PC-3 (cell line): ENCODE measurements around the gene SPACA4.

Experiments used
- EZH2 ChIP-seq: fragments of 300-600 bp; sonication (generic); IDR thresholded peaks from one replicate; pipeline ENCODE4 v1.6.1; 2017; ENCODE audit warnings: antibody characterized with exemption, mild to moderate bottlenecking, low read length; ENCODE audit not compliant: unreplicated experiment
- TF ChIP-seq, protein P1 (sequence below): fragments of 300-600 bp; sonication (generic); conservative IDR thresholded peaks from 2 replicates; pipeline ENCODE4 v1.5.1; 2017; ENCODE audit warnings: antibody characterized with exemption, low read depth, mild to moderate bottlenecking, low read length

DNA sequence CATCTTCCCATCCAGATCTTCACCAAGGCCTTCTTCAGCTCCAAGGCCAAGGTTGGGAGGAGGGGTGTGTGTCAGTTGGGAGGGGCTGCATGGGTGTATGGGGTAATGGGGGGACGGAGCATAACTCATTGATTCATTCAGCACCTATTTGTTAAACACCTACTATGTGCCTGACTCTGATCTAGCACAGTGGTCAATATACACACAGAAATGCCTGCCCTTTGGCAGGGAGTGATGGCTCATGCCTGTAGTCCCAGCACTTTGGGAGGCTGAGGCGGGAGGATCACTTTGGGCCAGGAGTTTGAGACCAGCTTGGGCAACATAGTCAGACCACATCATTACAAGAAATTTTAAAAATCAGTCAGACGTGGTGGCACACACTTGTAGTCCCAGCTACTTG is 19.2 kb upstream of the SPACA4 start:
- no peak for TF ChIP-seq EZH2
- TF ChIP-seq, protein P1, sequence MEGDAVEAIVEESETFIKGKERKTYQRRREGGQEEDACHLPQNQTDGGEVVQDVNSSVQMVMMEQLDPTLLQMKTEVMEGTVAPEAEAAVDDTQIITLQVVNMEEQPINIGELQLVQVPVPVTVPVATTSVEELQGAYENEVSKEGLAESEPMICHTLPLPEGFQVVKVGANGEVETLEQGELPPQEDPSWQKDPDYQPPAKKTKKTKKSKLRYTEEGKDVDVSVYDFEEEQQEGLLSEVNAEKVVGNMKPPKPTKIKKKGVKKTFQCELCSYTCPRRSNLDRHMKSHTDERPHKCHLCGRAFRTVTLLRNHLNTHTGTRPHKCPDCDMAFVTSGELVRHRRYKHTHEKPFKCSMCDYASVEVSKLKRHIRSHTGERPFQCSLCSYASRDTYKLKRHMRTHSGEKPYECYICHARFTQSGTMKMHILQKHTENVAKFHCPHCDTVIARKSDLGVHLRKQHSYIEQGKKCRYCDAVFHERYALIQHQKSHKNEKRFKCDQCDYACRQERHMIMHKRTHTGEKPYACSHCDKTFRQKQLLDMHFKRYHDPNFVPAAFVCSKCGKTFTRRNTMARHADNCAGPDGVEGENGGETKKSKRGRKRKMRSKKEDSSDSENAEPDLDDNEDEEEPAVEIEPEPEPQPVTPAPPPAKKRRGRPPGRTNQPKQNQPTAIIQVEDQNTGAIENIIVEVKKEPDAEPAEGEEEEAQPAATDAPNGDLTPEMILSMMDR = no peak
